GM18870 (cell line): Measurements from ENCODE around the gene SCN1A.
A peak's percentile ranks its signal among the peaks of the same experiment; 100 is the strongest.
"Not testable (repeated sequence)": the region's sequence is repeated elsewhere in the genome, so short reads cannot be mapped to it uniquely, and the experiment has no call there.

Experiments used
- ATAC-seq: cut with Tn5 transposase; IDR thresholded peaks from one replicate; pipeline ENCODE4 v1.9.1; 2021; ENCODE audit warnings: moderate library complexity; ENCODE audit not compliant: unreplicated experiment

Gene SCN1A

DNA sequence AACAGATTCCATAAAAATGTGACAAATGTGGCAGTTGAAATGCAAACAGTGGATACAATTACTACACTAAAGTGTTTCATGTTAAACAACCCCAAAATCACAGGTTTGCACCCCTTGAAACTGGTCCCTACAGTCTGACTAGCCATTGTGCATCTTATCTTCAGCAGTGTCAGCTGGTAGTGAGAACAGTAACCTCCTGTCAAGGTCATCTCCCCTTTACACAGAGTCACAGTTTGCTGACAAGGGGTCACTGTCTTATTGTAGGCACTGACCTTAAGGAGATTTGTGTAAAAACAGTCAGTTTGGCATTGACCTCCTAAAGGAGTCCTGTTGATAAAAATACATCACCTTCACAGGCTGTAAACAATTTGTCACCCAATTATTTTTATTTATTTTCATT, 137.0 kb downstream of the SCN1A start:
- no peak for ATAC-seq

DNA sequence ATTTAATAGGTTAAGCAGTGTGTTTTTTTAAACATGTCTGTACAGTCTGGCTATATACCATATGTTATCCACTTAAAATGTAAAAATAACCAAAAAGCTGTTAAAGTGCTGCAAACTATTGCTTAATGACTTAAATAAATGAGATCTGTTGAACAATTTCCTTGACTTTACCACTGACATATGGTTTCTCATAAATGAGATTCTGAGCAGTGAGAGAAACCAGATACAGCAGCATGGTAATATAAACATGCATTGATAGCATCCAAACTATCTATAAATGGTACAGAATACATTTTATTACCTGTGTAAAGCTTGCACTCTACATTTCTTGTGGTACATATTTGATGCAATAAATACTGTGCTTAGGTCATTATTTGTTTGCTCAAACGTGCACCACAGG, 138.0 kb downstream of the SCN1A start:
- ATAC-seq: no peak

DNA sequence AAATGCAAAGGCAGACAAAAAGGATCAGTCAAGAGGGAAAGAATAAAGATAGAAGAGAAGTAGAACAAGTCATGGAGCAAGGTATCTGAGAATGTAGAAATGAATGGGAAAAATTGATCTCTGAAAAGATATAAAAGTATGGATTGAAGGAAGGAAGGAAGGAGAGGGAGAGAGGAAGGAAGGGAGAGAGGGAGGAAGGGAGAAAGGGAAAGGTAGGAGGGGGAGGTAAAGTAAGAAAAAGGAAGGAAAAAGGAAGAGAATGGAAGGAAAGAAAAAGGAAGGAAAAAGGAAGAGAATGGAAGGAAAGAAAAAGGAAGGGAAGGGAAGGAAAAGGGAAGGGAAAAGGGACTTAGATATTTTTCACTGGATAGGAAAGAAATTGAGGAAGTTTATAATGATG, 142.7 kb downstream of the SCN1A start:
- ATAC-seq: no peak

DNA sequence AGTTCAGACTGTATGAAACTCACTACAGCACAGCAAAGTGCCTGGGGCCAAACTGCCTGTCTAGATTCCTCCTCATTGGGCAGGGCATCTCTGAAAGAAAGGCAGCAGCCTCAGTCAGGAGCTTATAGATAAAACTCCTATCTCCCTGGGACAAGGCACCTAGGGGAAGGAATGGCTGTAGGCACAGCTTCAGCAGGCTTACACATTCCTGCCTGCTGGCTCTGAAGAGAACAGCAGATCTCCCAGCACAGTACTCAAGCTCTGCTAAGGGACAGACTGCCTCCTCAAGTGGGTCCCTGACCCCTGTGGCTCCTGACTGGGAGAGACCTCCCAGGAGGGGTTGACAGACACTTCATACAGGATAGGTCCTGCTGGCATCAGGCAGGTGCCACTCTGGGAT, 155.7 kb downstream of the SCN1A start:
- ATAC-seq: not testable (repeated sequence)

DNA sequence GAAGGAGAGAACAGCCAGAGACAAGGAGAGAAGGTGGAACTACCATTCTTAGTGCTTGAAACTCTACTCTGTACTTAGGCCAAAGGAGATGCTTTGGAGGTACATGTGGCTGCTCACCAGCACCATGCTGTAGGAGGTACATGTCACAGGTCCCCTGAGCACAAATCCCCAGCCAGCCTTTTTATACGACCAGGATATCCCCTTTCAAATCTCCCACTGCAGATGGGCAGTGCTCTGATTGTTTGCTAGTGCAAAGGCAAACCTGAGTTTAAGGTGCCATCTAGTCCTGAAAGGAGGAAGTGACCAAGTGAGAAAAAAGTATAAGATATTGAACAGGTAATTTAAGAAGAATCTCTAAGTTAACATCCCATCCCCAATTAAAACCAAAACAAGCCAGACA, 157.2 kb downstream of the SCN1A start:
- ATAC-seq: no peak

DNA sequence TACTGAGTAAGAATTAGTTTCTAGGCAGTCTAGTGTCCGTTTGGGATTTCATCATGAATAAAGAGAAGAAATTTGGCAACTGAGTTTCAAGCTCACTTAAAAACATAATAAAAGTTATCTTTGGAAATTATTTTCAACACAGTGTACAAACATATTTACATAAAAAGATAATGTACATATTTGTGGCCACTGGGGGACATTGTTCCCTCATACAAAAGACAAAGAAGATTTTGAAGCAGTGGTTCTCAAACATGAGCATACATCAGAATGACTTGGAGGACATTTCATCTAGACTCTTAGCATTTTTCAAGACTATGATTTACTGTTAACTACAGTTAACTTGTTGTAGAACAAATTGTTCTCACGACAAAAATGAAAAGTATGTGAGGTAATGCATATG, 158.6 kb downstream of the SCN1A start:
- no peak for ATAC-seq

DNA sequence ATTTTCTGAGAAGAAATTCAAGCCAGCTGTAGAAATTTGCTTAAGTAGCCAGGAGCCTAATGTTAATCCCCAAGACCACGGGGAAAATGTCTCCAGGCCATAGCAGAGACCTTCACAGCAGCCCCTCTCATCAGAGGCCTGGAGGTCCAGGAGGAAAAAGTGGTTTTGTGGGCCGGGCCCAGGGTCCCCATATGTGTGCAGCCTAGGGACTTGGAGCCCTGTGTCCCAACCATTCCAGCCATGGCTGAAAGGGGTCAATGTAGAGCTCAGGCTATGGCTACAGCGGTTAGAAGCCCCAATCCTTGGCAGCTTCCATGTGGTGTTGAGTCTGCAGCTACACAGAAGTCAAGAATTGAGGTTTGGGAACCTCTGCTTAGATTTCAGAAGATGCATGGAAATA, 160.1 kb downstream of the SCN1A start:
- no peak for ATAC-seq

DNA sequence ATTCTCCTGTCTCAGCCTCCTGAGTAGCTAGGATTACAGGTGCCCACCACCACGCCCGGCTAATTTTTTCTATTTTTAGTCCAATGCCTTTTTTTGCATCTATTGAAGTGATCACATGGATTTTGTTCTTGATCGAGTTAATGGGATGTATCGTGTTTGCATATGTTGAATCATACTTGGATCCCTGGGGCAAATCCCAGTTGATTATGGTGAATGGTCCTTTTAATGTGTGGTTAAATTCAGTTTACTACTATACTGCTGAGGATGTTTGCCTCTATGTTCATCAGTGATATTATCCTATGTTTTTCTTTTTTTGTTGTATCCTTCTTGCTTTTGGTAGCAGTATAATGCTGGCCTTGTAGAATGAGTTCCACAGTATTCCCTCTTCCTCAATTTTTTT, 166.0 kb downstream of the SCN1A start:
- no peak for ATAC-seq

DNA sequence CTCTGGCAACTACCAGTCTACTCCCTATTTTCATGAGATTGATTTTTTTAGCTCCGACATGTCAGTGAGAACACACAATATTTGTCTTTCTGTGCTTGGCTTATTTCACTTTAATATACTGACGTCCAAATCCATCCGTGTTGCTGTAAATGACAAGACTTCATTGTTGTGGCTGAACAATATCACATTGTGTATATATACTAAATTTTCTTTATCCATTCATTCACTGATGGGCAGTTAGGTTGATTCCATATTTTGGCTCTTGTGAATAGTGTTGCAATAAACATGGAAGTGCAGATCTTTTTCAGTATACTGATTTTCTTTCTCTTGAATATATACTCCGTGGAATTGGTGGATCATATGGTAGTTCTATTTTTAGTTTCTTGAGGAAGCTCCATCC, 168.4 kb downstream of the SCN1A start:
- ATAC-seq: no peak

DNA sequence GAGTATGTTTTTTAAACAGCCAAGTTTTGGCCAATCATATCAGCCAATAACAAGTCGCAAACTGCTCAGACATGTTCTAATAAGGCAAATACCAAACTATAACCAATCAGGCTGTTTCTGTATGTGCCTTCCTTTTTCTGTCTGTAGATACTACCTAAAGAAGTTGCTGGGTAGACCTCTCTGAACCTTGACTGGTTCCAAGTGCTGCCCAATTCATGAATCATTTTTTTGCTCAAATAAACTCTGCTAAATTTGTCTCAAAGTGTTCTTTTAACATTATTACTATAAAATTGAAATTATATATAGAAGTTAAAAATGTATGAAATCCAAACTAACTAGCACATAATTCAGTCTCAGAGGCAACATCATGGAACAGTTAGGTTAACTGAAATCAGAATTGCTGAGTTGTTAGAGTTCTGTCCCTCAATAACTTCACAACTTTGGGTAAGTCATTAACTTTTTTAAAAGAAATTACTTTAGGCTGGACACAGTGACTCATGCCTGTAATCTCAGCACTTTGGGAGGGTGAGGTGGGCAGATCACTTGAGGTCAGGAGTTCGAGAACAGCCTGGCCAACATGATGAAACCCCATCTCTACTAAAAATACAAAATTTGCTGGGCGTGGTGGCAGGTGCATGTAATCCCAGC, 169.4 kb downstream of the SCN1A start:
- no peak for ATAC-seq

DNA sequence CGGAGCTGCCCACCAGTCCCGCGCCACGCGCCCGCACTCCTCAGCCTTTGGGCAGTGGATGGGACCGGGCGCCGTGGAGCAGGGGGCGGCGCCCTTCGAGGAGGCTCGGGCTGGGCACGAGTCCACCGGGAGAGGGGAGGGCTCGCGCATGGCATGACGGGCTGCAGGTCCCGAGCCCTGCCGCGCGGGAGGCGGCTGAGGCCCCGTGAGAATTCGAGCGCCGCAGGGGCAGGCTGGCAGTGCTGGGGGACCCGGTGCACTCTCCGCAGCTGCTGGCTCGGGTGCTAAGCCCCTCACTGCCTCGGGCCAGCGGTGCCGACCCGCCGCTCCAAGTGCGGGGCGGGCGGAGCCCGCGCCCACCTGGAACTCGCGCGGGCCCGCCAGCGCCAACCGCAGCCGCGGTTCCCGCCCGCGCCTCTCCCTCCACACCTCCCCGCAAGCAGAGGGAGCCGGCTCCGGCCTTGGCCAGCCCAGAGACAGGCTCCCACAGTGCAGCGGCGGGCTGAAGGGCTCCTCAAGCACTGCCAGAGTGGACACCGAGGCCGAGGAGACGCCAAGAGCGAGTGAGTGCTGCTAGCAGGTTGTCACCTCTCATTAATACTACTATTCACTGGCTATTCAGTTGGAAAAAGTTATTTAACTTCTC, 170.7 kb downstream of the SCN1A start:
- no peak for ATAC-seq

DNA sequence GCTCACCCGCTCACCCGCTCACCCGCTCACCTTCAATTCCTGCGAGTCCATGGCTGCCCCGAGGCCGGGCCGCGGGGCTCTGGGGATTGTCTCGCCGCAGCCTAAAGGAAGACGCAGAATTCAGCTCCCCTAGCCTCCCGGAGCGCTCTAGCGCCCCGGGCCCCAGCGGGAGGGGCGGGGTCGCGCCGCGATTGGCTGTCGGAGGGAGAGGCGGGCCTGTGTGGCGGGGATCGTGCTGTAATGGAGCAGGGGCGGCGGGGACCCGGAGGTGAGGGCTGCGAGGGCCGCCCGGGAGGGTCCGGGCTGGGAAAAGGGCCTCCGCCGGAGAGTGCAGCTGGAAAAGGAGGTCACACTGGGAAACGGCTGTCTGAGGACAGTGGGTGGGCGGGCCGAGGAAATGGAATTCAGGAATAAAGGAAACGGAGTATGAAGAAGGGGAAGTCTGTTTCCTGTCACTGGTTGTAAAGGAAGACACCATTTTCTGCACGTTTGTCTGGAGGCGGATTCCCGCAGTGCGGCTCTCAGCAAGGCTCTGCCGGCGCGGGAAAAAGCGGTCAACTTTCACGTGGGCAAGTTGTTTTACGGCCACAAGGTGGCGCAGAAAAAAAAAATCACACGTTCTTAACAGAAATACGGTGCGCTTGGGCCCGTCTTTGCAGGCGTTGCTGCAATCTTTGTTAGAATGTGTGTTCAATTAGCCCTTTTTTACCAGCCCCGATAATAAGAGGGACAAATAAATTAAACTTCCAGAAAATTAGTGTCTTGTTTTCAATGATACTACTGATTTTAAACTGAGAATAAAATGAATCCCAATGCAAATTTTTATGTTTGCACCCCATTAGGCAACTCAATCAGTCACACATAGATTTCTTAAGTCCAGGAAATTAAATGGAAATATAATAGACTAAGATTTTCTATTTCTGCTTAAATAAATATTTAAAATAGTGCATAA, 173.9 kb downstream of the SCN1A start, which contains the start of gene TTC21B:
Gene TTC21B, minus strand, starts transcription at position 122 of the 952 bp plus-strand sequence. Its CDS starts 71 bp downstream, at position 51.
- peak; percentile 93 for ATAC-seq

DNA sequence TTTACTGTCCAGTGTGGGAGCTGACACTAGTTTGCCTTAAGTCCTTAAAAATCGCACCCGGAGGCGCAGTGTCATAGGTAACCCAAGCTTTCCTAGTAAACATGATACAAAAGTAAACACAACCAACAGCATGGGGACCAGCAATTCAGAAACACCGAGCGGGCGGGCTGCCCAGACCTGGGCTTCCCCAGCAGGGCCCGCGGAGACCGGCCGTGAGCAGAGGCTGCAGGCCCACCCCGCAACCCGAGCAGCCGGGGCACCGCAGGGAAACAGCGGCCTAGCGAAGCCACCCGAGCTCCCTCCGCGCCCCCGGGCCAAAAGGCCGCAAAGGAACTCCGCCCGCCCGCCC, 174.5 kb downstream of the SCN1A start:
- peak; percentile 24 for ATAC-seq

DNA sequence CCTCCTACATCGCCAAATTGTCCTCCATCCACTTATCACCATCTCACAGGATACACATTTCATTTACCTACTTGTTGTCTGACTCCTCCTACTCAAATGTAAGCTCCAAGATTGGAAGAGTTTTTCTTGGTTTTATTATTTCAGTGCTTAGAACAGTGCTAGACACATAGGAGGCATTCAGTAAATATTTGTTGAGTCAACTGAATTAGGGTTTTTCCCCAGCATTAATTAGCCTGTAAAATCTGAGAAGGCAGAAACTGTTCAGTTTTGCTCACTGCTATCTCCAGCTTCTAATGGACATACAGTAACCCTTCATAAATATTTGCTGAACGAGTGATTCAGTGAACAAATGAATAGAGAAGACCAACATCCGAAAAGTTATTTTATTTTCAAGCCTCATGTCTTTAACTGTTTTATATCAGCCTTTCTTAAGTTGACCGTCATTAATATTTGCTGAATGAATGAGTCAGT, 175.0 kb downstream of the SCN1A start:
- ATAC-seq: no peak

DNA sequence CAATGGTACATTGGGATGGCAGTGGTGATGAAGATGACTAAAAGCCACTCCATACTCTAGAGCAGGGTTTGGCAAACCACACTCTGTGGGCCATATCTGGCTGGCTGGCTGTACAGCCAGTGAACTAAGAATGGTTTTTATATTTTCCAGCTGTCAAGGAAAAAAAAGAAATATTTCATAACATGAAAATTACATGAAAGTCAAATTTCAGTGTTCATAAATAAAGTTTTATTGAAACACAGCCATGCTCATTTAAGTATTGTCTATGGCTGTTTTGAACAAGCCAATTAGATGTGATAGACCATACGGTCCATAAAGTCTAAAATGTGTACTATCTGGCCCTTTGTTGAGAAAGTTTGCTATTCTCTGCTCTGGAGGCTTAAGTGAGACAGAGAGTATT, 175.7 kb downstream of the SCN1A start:
- no peak for ATAC-seq

DNA sequence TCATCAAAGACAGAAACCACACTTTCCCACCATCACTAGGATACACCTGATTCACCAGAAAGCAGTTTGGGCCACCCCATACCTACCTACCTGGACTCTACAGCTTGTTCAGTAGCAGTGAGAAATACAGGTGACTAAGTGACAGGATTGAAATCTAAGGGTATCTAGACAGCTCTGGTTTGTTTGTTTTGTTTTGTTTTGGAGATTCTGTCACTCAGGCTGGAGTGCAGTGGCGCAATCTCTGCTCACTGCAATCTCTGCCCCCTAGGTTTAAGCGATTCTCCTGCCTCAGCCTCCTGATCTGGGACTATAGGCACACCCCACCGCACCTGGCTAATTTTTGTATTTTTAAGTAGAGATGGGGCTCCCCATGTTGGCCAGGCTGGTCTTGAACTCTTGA, 177.4 kb downstream of the SCN1A start:
- no peak for ATAC-seq

DNA sequence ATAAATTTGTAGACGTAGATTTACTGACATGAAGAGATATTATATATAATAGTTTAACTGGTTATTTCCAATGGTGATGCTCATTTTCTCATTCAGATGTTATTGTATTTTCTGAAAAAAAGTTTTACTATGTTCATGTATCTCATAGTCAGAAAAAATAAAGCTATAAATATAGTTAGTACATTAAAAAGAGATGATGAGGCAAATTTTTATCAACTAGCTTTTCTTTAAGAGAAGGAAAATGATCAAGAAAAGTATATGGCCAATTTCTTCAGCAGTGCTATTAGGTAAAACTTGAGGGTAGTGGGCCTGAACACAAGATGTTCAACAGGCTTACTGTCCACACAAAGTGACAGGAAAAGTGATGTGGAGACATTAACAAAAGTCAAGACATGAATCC, 186.0 kb downstream of the SCN1A start:
- no peak for ATAC-seq

DNA sequence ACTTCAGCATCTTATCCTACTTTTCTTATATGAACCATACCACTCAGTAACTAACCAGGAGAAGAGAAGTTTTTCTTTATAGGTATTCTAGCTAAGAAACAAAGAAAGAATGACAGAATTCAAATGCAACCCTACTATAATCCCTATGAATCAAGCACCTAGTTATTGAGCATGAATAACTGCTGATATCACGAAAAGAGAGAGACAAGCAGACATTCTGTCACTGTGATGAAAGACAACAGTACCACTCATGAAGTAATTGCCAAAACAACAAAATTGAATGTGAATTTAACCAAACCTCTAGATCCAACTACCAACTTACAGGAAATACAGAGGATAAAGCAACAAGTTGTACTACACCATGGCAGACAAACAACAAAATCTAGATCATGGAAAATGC, 189.6 kb downstream of the SCN1A start:
- no peak for ATAC-seq
